Measurements from ENCODE around the gene LYSMD2. TPM values are rescaled to one million over a fixed set of nuclear protein-coding genes. Genes with fewer than 3 reads are reported as not detected.

Gene LYSMD2
- total RNA-seq, 1 donor from 2014 or later: 5.0 TPM

DNA sequence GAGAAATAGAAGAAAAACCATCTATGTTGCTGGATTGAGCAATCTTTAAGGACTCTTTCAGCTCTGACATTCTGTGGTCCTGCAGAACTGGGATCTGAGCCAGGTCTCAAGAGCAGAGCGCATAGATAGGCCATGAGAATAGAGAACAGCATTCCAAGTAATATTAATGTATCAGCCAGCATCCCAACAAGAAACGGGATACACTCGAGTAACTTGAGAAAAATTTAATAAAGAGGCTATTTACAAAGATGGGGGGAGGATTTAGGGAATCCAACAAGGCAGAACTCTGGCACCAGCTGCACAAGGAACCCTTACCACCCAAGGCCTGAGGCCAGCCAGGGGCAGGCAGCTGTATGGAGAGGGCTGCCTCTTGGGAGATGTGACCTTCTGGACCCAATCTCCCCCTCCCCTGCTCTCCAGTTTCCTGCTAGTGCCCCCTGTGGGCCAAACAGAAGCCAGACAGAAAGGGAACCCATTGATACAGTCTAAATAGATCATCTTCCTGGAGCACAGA is 22.2 kb upstream of the LYSMD2 start:
- TF ChIP-seq, protein P1, sequence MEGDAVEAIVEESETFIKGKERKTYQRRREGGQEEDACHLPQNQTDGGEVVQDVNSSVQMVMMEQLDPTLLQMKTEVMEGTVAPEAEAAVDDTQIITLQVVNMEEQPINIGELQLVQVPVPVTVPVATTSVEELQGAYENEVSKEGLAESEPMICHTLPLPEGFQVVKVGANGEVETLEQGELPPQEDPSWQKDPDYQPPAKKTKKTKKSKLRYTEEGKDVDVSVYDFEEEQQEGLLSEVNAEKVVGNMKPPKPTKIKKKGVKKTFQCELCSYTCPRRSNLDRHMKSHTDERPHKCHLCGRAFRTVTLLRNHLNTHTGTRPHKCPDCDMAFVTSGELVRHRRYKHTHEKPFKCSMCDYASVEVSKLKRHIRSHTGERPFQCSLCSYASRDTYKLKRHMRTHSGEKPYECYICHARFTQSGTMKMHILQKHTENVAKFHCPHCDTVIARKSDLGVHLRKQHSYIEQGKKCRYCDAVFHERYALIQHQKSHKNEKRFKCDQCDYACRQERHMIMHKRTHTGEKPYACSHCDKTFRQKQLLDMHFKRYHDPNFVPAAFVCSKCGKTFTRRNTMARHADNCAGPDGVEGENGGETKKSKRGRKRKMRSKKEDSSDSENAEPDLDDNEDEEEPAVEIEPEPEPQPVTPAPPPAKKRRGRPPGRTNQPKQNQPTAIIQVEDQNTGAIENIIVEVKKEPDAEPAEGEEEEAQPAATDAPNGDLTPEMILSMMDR (IDR thresholded peaks at IDR 0.05; ENCODE audit: unreplicated experiment): no peak
- no peaks in the 10 kb centered on the region for H3K4me1 Mint-ChIP-seq (ENCODE audit: low read depth)
- no peak for DNase-seq (ENCODE audit: low spot score, unreplicated experiment)
- no peak overlapping the region for H3K27ac Mint-ChIP-seq
- H3K27me3 Mint-ChIP-seq: peaks cover 13% of the 10 kb centered on the region
- H3K36me3 Mint-ChIP-seq (ENCODE audit: insufficient read depth): no peaks in the 10 kb centered on the region
- no peak overlapping the region for H3K4me3 Mint-ChIP-seq (ENCODE audit: low read depth)
- no peaks in the 10 kb centered on the region for H3K9me3 Mint-ChIP-seq (ENCODE audit: low read depth)

GRCh38 chr15:51758645-51759044 is 21.2 kb upstream of the LYSMD2 start:
- TF ChIP-seq, protein P1 (IDR thresholded peaks at IDR 0.05; ENCODE audit: unreplicated experiment): no peak
- H3K27me3 Mint-ChIP-seq: peaks cover 22% of the 10 kb centered on the region
- DNase-seq (ENCODE audit: low spot score, unreplicated experiment): no peak
- H3K27ac Mint-ChIP-seq: no peak overlapping the region
- H3K4me1 Mint-ChIP-seq (ENCODE audit: low read depth): no peaks in the 10 kb centered on the region
- H3K36me3 Mint-ChIP-seq (ENCODE audit: insufficient read depth): no peaks in the 10 kb centered on the region
- no peak overlapping the region for H3K4me3 Mint-ChIP-seq (ENCODE audit: low read depth)
- H3K9me3 Mint-ChIP-seq (ENCODE audit: low read depth): no peaks in the 10 kb centered on the region

GRCh38 chr15:51757450-51757849 is 20.0 kb upstream of the LYSMD2 start:
- Mint-ChIP-seq H3K27me3 (peaks cover 34% of the 10 kb centered on the region), H3K36me3 (ENCODE audit: insufficient read depth) (no peaks in the 10 kb centered on the region), H3K9me3 (ENCODE audit: low read depth) (no peaks in the 10 kb centered on the region), H3K27ac (no peak overlapping the region), H3K4me1 (ENCODE audit: low read depth) (peaks cover 1% of the 10 kb centered on the region), H3K4me3 (ENCODE audit: low read depth) (no peak overlapping the region)
- TF ChIP-seq, protein P1 (IDR thresholded peaks at IDR 0.05; ENCODE audit: unreplicated experiment): no peak
- no peak for DNase-seq (ENCODE audit: low spot score, unreplicated experiment)

DNA sequence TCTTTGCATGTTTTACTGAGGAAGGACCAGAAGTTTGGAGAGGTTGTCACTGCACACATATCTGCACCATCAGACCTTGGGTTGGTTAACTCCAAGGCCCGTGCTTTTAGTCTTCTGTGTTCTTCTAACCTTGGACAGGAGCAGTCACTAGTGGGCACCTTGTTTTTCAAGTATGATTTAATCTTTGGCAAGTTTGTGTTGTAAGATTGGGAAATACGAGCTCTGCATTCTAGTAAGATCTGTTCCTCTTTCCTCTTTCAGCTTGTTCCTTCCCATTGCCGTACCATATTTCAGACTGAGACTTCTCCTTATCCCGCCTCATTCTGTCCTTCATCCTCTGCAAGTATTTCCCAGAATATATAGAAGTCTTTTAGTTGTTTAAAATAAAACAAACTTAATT is 19.0 kb upstream of the LYSMD2 start:
- TF ChIP-seq, protein P1 (IDR thresholded peaks at IDR 0.05; ENCODE audit: unreplicated experiment): no peak
- Mint-ChIP-seq H3K9me3 (ENCODE audit: low read depth) (no peaks in the 10 kb centered on the region), H3K27me3 (peaks cover 39% of the 10 kb centered on the region), H3K36me3 (ENCODE audit: insufficient read depth) (no peaks in the 10 kb centered on the region), H3K4me3 (ENCODE audit: low read depth) (no peak overlapping the region), H3K27ac (no peak overlapping the region), H3K4me1 (ENCODE audit: low read depth) (peaks cover 2% of the 10 kb centered on the region)
- no peak for DNase-seq (ENCODE audit: low spot score, unreplicated experiment)

GRCh38 chr15:51755790-51756189 is 18.3 kb upstream of the LYSMD2 start:
- Mint-ChIP-seq H3K4me3 (ENCODE audit: low read depth) (no peak overlapping the region), H3K27me3 (peaks cover 43% of the 10 kb centered on the region), H3K36me3 (ENCODE audit: insufficient read depth) (no peaks in the 10 kb centered on the region), H3K9me3 (ENCODE audit: low read depth) (no peaks in the 10 kb centered on the region), H3K4me1 (ENCODE audit: low read depth) (peaks cover 4% of the 10 kb centered on the region), H3K27ac (no peak overlapping the region)
- DNase-seq (ENCODE audit: low spot score, unreplicated experiment): no peak
- TF ChIP-seq, protein P1 (IDR thresholded peaks at IDR 0.05; ENCODE audit: unreplicated experiment): no peak

All from progenitor cell of endocrine pancreas (in vitro differentiated cells).